SU-DHL-6 (cell line): Measurements from ENCODE around the gene CLSTN2.

ENCODE experiments used
- CTCF ChIP-seq: fragments of 200-600 bp; sonication (generic); IDR thresholded peaks from one replicate; pipeline ENCODE4 v1.5.1; 2017; ENCODE audit warnings: antibody characterized with exemption, mild to moderate bottlenecking, low read length, moderate library complexity; ENCODE audit not compliant: insufficient read depth, poor library complexity, severe bottlenecking
- EZH2phosphoT487 ChIP-seq: fragments of 200-600 bp; sonication (generic), shearing (Covaris generic); conservative IDR thresholded peaks from 2 replicates; pipeline ENCODE4 v1.6.1; 2018; ENCODE audit warnings: mild to moderate bottlenecking, antibody characterized with exemption, low read length, moderate library complexity, mixed read lengths

DNA sequence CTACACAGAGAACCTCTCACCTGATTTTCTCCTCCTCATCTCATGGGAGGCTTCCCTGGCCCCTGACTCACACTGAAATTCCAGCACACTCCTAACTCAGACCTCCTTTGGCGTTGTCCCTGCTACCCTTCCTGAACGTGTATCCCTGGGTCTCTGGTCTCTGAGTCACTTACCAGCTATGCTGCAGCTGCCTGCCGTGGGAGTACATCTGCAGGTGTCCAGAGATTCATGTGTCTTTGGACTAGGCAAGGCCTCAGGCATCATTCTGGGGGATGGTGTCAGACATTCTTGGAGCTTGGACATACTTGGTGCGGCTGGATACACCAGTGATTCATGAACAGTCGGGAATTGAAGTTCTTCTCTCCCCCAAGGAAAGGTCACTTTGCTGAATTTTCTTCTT, 594.1 kb downstream of the CLSTN2 start:
- TF ChIP-seq CTCF (no peak), EZH2phosphoT487 (no peak)
